NT2/D1 (cell line): Measurements from ENCODE around the gene GPR162.

Source experiments
- SUZ12 ChIP-seq: IDR thresholded peaks from 2 replicates; pipeline ENCODE4 v1.6.1; 2011; ENCODE audit not compliant: insufficient read length, insufficient read depth; ENCODE audit errors: extremely low read depth
- YY1 ChIP-seq: IDR thresholded peaks from 2 replicates; pipeline ENCODE4 v1.6.1; 2011; ENCODE audit not compliant: insufficient read length, insufficient read depth
- ZNF274 ChIP-seq: IDR thresholded peaks from 2 replicates; pipeline ENCODE4 v1.6.1; 2011; ENCODE audit warnings: mild to moderate bottlenecking, low read depth, low read length

DNA sequence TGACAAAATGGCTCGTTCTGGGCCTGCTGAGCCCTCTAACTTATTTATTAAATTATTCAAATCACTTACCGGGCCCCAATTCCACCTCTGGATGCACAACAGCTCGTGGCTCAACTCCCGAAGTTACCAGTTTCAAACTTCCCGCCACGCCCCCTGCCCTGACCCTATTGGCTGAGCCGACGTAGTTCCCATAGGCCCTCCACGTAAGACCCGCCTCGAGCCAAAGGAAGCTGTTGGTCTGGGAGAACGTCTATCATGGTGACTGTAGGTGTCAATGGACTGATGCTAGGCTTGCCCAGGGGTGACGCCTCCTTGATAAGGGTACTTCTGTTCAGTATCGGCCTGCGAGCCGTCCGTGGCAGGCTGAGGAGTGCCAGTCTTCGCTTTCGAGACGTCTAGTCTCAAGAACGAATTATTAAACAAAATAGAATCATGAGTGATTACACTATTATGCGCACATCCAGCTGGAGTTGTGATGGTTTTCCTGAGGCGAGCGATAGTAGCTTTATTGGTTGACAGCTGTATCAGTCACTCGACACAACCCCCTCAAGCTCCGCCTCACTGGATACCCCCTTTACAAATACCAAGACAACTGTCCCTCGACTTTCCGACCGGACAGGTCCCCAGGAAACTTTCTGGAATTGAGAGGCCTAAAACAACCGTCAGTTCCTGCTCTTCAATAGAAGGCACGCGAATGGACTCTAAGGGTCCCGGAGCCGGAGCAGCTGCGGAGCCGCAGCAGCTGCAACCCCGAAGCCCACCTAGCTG lies 29.7 kb downstream of the GPR162 start, which contains the start of gene CDCA3:
- no peak for TF ChIP-seq YY1
- no peak for TF ChIP-seq ZNF274
- no peak for TF ChIP-seq SUZ12
